HFFc6 (cell line): ENCODE measurements around the gene AXDND1. TPM values are rescaled to one million over a fixed set of nuclear protein-coding genes. Genes with fewer than 3 reads are reported as not detected.

ENCODE experiments used
- DNase-seq: peaks from one replicate; pipeline ENCODE4 v3.0.0-alpha.2; 2018
- H3K27ac Mint-ChIP-seq: 2 replicates; pipeline ENCODE4 v1.8.0; 2020; ENCODE audit warnings: mild to moderate bottlenecking, mixed read lengths
- H3K27me3 Mint-ChIP-seq: 2 replicates; pipeline ENCODE4 v1.8.0; 2021; ENCODE audit warnings: mild to moderate bottlenecking, moderate library complexity, mixed read lengths; ENCODE audit not compliant: insufficient read depth
- H3K36me3 Mint-ChIP-seq: 2 replicates; pipeline ENCODE4 v1.8.0; 2021; ENCODE audit warnings: low read depth, mixed read lengths
- H3K4me1 Mint-ChIP-seq: 2 replicates; pipeline ENCODE4 v1.8.0; 2020; ENCODE audit warnings: low read depth, mixed read lengths
- H3K4me3 Mint-ChIP-seq: 2 replicates; pipeline ENCODE4 v1.8.0; 2020; ENCODE audit warnings: mild to moderate bottlenecking, moderate library complexity, mixed read lengths
- H3K9me3 Mint-ChIP-seq: 2 replicates; pipeline ENCODE4 v1.8.0; 2020; ENCODE audit warnings: mild to moderate bottlenecking, mixed read lengths
- CTCF ChIP-seq: fragments of 200-600 bp; sonication (generic); IDR thresholded peaks from 2 replicates; pipeline ENCODE4 v1.5.0; 2021; ENCODE audit warnings: antibody characterized with exemption, mild to moderate bottlenecking
- total RNA-seq, 6 experiments: library from RNA; stranded (reverse); fragmentation: NEBNext Ultra II Directional; extraction: Animal tissue kit (Norgen Biotek cat#: 25700); gene quantifications; 2 replicates in 1 of 6; 3 replicates in 5 of 6; pipeline ENCODE4 v1.2.3, GENCODE V29; 2021

The AXDND1 gene
- total RNA-seq, 6 experiments from 2014 or later = 0.50 TPM; not detected in 5

GRCh38 chr1:179547021-179547535, 181.3 kb downstream of the AXDND1 start:
- Mint-ChIP-seq H3K27ac (no peak overlapping the region), H3K9me3 (no peaks in the 10 kb centered on the region; the same call in 1 of the 2 replicates), H3K4me3 (no peak overlapping the region), H3K27me3 (peaks cover 9% of the 10 kb centered on the region; the same call in 1 of the 2 replicates), H3K4me1 (peaks cover 18% of the 10 kb centered on the region), H3K36me3 (no peaks in the 10 kb centered on the region)
- no peak for DNase-seq
- no peak for TF ChIP-seq CTCF

DNA sequence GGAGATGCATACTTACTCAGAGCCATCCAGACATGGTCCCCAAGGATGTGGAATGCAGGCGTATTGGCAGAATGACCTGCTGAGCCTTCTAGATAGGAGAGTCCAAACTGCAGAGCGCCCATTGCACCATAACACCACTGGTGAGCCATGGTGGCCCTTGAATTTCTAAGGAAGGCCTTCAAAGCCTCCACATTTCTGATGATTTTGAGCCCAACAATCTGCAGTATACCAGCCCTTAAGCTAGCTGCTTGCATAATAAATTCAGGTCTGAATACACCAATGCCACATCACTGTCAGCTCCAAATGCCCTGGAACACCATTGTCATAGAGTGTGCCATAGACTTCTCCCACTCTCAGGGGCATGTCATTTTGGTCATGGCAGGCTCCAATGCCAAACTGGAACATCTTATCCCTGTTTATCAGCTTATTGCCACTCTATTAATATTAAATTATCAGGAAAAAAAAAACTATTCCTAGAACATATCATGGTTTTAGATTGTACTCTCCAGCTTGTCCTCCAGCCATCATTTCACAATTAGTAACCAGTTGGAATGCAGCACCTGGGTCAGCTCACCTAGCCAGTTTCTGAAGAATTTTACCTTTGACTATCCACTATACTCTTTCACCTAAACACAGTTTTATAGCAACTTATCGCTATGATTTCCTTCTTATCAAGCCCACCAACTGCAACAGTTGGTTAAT, 183.0 kb downstream of the AXDND1 start:
- no peak overlapping the region for H3K4me3 Mint-ChIP-seq
- TF ChIP-seq CTCF = no peak
- H3K9me3 Mint-ChIP-seq = no peaks in the 10 kb centered on the region; the same call in 1 of the 2 replicates
- H3K4me1 Mint-ChIP-seq = peaks cover 18% of the 10 kb centered on the region
- no peaks in the 10 kb centered on the region for H3K36me3 Mint-ChIP-seq
- peaks cover 8% of the 10 kb centered on the region; the same call in 1 of the 2 replicates for H3K27me3 Mint-ChIP-seq
- DNase-seq = no peak
- H3K27ac Mint-ChIP-seq = no peak overlapping the region

DNA sequence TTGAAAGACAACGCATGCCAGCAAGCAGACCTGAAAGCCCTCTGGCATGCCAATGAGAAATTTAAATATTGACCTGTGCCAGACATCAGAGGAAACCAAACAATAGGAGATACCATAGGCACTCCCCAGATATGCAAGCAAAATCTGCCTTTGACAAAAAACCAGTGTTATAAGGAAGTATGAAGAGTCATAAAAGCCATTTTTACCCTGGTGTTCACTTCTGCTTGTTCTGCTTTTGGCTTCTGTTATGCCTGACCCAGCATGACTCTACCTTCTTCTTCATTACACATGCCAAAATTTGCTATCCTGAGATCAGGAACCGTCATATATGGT, 183.6 kb downstream of the AXDND1 start:
- no peak overlapping the region for H3K4me3 Mint-ChIP-seq
- no peak overlapping the region for H3K27ac Mint-ChIP-seq
- peaks cover 18% of the 10 kb centered on the region for H3K4me1 Mint-ChIP-seq
- TF ChIP-seq CTCF = no peak
- peaks cover 8% of the 10 kb centered on the region; the same call in 1 of the 2 replicates for H3K27me3 Mint-ChIP-seq
- no peaks in the 10 kb centered on the region for H3K36me3 Mint-ChIP-seq
- no peak for DNase-seq
- H3K9me3 Mint-ChIP-seq = no peaks in the 10 kb centered on the region; the same call in 1 of the 2 replicates

DNA sequence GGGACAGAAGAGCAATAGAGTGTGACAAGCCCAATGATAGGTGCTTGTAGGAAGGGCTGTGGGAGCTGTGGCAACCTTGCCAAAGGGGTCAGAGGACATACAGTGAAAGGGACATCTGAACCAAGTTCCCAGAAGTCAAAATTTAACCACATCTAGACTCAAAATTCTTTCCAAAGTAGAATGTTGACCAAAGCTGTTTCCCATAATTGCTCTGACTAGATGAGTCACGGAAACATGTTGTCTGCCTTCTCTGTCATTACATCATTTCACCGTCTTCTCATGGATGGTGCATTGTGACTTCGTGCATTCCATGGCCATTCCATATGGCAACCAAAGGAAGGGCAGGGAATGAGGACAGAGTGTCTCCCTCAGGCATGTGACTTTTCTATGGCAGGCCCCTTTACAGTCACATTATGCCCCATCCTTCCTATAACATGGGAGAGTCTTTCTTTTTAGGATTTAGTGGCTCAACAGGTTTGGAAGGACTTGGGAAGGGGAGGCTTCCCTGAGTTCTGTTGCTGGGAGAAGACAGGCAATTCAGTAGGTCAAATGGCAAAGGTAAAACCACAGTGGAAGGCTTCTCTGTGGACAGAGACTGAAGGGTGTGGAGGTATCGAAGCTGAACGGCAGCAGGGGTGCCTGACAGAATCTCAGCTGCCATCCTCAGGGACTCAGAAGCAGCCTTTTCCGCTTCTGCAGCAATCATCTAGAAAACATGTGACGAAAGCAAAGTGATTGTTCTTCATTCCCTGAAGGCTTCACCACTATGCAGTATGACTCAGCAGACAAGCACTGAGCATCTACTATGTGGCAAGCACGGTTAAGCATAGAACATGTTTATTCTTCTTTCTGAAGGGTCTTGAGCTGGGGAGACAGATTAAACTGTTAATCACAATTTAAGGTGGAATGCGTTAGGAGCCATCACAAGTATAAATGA, 185.2 kb downstream of the AXDND1 start:
- H3K4me3 Mint-ChIP-seq = peak overlapping the region; percentile 69; the same call in 1 of the 2 replicates
- H3K4me1 Mint-ChIP-seq = peaks cover 18% of the 10 kb centered on the region
- DNase-seq = peak; percentile 63
- H3K36me3 Mint-ChIP-seq = no peaks in the 10 kb centered on the region
- no peaks in the 10 kb centered on the region; the same call in 1 of the 2 replicates for H3K9me3 Mint-ChIP-seq
- peaks cover 7% of the 10 kb centered on the region; the same call in 1 of the 2 replicates for H3K27me3 Mint-ChIP-seq
- TF ChIP-seq CTCF = no peak
- peak overlapping the region; percentile 75 for H3K27ac Mint-ChIP-seq

DNA sequence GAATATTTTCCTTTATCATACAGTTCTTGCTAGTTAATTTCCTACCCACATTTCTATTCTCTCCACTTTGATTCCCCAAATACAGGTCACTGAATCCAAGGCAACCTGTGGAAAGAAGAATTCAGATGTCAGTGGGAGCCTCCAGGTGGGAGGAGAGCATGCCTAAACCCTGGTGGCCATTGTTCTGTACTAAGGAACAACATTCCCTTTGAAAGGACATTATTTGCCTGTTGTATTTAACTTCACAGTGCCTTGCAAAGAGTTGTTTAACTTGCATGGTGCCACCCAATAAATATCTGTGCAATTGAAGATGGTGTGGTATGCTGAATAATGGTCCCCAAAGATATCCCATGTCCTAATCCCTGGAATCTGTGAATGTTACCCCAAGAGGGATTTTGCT, 188.7 kb downstream of the AXDND1 start:
- DNase-seq = no peak
- TF ChIP-seq CTCF = no peak
- Mint-ChIP-seq H3K4me1 (peaks cover 18% of the 10 kb centered on the region), H3K27ac (no peak overlapping the region), H3K27me3 (peaks cover 7% of the 10 kb centered on the region; the same call in 1 of the 2 replicates), H3K9me3 (no peaks in the 10 kb centered on the region; the same call in 1 of the 2 replicates), H3K36me3 (no peaks in the 10 kb centered on the region), H3K4me3 (no peak overlapping the region)
